ENCODE results near the gene TMEM156.

DNA sequence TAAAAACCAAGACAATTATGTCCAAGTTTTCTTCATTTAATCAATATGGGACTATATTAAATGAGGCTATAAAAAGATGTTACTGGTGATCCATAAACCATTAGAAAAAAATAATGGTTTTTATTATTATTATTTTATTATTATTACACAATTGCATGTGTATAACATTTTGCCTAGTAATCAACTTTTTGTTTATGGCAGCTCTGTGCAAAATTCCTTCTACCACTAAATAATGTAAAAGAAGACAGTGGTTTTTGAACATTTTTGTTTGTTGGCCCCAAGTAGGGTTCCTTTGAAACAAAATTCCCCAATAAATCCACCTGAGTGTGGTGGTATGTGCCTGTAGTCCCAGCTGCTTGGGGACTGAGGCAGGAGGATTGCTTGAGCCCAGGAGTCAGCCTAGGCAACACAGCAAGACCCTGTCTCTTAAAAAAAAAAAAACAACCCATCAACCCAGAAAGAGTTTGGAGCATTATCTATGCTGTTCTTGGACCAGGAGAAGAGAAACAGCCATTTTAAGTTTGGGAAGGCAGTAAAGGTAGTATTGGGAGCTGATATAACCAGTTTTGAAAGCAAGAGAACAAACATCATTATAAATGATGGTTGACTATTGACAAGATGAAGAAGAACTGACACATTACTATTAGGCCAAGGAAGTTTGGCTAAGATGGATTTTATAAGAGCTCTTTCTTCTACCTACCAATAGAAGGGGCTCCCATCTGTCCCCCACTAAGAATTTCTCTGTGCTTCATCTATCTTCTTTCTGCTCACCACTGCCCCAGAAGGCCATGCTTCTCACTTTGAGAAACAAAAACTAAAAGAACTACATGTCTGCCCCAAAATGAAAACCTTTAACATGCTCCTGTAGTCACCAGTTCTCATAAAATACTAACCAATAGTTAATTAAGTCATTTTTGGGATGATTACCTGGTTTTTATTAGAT, 2.2 kb downstream of the TMEM156 start:
- TF ChIP-seq CTCF (IDR thresholded peaks at IDR 0.05) (no peak), POLR2A (IDR thresholded peaks at IDR 0.05) (no peak)

All from upper lobe of left lung (tissue), 4 donors.